NCI-H748 (cell line): Measurements from ENCODE around the gene SMURF1.

Experiments used
- DNase-seq: peaks from one replicate; lab custom pipeline; 2025; ENCODE audit not compliant: unreplicated experiment; lab: John Stamatoyannopoulos, UW

SMURF1 gene

DNA sequence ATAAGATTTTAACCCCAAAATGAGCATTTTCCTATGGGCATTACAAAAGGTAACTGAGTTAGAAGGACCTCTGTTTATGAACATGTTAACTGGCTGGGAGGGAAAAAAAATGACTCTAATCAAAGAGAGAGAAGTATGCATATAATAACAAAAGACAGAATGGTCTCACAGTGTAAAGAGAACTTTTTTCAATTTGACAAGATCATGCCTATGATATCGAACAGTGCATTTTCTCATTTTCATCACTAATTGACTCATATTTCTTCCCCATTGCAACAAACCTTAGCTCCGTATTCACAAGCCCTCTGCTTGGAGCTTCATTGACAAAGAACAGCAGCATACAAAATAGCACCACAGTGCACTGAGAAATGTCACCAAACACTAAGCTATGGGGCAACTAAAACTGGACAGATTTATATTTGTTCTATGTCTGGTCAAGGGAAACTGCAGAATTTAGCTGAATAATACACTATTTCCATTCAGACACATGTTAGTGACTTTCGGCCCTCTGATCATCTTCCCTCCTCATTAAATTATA lies 45.6 kb downstream of the SMURF1 start:
- no peak for DNase-seq

DNA sequence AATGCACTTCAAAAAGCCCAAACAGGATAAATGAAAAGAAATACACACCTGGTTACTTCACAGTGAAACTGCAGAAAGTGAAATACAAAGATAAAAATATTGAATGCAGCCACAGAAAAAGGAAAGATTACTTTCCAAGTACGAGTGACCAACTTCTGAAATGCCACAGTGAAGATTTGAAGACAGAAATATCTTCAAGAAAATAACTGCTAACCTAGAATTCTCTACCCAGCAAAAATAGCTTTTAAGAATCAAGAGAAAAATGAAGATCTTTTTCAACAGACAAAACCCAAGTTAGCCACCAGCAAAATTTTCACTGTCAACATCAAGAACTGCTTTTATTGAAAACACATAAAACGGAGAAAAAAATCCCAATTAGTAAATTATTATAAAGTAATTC lies 46.2 kb downstream of the SMURF1 start:
- DNase-seq: no peak

DNA sequence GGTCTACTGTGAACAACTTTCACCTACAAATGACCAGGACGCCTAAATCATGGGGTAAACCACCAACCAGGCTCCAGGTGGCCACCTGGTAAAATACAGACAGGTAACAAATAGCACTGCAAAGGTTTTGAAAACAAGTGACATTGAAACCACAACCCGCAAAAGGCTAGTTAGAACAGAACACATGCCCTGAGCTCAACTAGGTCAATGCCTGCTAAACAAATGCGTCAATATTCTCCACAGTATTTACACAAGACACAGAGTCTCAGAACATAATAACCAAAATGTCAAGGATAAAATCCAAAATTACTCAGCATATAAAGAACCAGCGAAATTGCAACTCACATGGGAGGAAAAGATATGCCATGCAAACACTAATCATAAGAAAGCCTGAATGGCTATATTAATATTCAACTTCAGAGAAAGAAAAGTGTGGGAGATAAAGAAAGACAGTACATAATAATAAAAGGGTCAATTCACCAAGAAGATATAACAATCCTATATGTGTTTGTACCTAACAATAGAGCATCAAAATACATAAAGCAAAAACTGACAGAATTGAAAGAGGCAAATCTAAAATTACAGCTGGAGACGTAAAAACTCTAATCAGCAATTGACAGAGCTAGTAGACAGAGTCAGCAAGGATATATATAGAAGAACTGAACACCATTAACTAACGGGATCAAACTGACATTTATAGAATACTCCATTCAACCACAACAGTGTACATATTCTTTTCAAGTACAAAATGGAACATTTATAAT lies 47.6 kb downstream of the SMURF1 start:
- no peak for DNase-seq

DNA sequence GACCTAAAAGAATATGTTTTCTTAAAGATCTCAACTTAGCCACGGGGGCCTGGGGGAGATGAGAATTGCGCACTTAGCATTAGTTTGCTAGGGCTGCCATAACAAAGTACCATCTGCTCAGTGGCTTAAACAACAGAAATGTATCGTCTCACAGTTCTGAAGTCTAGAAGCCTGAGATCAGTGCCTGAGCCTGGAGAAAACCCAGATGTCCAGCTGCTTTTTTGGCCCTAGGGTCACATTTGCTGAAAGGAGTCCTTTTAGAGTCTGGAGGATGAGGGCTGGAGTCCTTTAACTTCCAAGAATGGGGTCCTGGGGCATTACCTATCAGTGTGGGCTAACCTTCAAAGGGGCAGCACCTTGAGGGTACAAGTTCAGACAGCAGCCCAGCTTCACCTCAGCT lies 48.2 kb downstream of the SMURF1 start:
- no peak for DNase-seq

DNA sequence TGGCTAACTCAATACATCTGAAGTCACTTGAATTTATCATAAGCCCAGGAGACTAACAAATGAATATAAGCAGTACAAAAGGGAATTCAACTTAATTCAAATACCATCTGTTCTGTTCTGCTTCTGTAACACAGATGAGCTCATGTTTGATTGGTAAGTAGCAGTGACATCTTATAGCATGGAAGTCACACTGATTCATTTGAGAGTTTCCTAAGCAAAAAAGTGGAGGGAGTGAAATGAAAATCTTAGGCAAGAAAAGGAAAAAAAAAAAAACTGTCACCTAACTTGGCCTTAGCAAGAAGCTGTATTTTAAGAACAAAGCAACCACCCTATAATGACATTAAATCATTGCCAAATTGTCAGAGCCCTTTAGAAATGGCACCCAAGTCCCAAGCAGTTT lies 49.5 kb downstream of the SMURF1 start:
- no peak for DNase-seq

DNA sequence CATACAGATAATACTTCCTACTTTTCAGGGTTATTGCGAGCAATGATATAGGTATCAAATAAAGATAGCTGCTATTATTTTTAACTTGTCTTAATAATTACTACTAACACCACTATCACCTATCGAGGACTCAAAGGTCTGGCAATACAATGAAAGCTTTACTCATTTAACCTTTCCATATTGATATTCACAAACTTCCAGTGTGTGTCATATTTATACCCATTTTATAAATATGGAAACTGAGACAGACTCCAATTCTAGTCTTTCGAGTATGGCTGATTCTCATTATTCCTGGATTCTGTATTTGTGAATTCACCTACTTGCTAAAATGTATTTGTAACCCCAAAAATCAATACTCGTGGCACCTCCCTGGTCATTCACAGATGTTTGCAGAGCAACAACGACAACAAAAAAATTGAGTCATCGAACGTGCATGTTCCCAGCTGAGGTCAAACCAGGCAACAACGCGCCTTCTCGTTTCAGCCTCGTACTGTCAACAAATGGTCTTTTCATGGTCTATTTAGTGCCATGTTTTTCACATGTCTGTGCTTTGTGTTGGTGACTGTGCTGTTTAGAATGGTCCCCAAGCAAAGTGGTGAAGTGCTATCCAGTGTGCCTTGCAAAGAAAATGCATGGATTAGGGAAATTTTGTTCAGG lies 51.7 kb downstream of the SMURF1 start:
- peak; percentile 84 for DNase-seq

DNA sequence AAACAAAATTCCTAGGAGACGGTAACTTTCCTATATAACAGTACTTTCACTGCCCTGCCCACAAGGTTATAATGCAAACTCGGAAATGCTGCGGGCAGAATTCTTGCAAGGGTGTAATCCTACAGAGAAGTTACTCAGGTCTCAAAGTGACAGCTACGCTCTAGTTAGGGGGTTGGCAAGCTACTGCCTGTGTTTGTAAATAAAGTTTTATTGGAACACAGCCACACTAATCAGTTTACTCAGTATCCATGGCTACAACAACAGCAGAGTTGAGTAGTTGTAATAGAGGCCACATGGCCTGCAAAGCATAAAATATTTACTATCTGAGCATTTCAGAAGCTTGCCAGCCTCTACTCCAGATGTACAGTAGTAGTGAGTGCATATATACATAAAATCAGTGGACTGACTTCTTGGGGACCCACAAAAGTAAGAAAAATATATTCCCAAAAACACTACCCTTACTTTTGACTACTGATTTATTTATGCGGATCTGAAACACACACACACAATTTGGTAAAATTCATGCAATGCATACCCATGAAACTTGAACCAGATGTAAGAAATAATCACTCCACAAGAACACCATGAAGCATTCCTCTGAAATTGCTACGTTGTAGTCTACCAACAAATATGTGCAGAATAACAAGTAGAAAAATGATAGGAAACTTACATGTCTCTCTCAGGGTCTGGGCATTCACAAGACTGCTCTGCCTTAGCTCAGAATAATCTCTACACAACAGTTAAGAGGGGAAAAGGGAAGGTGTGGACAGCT lies 53.0 kb downstream of the SMURF1 start:
- peak; percentile 39 for DNase-seq

DNA sequence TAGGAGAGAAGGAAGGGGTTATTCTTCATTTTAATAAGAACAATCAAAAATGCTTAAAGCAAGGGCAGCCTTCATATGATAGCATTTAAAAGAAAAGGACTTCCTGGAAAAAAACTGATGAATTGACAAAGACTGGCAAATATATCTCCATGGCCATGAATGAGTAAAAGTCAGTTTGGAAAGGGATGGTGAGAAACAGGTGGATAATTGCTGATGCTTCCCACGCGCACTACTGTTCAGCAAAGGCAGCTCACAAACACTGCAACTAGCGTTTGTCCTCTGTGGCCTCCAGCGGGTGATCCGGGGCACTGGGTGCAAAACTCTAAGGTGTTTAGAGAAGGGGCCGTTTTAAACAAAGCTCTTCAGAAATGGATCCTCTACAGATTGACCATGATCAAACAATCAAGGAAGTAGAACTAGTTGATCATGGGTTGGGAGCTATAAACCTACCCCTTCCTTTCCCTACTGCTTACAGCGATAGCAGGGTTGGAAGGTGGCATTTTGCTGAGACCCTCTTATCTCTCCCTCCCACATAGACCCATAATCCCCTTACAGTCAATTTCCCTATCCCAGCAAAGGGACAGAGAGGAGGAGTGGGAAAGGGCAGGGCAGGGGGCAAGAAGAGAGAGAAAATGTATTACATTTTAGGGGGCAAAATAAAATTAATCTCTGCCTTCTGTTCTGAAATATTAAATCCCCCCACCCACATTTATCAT lies 53.8 kb downstream of the SMURF1 start:
- DNase-seq: peak; percentile 23

DNA sequence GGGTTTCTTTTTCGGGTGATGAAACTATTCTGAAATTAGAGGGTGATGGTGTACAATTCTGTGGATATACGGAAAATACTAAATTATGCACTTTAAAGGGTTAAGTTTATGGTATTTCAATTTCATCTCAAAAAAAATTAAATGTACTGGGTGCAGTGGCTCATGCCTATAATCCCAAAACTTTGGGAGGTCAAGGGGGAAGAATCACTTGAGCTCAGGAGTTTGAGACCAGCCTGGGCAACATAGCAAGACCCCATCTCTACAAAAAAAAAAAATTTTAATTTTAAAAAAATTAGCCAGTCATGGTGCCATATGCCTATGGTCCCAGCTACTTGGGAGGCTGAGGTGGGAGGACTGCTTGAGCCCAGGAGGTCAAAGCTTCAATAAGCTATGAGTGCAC lies 57.0 kb downstream of the SMURF1 start:
- DNase-seq: no peak

DNA sequence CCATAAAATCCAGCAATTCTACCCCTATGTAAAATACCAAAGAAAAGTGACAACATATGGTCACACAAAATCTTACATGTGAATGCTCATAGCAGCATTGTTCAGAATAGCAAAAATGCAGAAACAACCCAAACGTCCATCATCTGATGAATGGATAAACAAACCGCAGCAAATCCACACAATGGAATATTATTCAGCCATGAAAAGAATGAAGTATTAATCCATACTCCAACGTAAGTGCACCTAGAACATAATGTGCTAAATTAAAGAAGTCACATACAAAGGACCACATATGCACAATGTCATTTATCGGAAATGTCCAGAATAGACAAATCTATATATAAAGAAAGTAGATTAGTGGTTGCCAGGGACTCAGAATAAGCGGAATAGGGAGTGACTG lies 57.4 kb downstream of the SMURF1 start:
- DNase-seq: no peak

DNA sequence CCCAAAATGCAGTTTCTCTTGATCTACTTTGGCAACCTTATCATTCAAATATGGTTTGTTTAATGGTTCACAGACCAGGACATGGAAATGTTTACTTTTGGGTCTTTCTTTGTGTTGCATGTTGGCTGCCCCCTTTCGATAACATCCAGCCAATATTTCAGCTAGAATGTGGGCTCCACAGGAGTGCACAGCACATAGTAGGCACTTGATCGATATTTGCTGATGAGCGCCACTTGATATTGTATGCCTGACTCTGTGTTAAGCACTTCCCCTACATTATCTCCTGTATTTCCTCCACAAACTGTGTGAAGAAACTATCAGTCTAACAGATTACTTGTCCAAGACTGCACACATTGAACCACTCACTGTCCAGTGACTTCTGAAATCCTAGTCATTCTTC lies 60.2 kb downstream of the SMURF1 start:
- DNase-seq: no peak

DNA sequence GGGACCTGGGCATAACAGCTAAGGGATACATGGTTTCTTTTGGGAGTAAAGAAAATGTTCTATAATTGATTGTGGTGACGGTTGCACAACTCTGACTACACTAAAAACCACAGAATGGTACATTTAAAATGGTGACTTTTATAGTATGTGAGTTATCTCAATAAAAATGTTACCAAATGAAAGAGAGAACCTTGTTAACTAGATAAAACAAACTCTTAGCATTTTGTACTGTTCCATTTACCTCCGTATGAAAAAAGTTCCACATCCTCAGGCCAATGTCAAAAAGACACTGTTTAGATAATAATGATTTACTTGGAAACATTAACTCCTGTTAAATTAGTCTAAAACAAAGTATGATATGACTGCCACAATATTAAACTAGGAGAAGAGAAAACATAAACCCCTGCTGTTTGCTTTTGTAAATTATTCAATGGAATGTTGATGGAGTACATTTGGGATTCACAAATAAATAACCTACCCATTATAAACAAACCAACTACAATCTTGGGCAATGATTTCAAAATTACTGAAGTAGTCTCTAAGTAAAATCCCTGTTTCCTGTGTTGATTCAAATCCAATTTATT lies 60.7 kb downstream of the SMURF1 start:
- no peak for DNase-seq

DNA sequence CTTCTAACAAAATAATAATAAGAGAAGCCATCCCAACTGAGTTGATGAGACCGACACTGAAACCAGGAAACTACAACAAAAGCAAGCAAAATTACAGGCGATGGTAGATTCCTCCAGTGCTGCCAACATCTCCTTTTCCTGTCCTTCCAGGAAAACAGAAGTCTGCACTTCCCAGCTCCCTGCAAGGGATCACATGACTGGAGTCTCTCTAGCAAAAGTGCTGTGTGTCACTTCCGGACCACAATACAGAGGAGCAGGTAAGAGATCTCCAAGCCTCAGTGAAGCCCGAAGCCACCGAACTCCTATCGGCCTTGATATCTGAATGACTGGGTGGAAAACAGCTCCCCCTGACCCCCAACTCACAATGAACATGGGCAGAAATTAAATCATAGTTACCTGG lies 63.2 kb downstream of the SMURF1 start:
- no peak for DNase-seq

DNA sequence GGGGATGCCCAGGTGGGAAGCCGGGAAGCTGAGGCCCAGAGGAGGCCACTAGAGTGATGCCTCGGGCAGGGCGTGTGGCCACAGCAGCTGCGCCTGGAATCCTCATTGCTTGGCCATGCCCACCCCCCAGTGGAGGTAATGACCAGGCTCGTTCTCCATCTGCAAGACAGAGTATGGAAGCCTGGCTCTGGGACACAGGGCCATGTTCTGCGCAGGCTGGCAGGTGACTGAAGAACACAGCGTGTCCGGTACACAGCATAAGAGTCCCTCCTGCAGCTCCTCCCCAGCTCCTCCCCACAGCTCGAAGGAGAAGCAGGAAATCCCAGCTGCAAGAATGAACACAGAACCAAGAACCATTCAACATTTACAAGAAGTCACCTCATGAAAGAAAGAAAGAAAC lies 64.8 kb downstream of the SMURF1 start:
- no peak for DNase-seq

DNA sequence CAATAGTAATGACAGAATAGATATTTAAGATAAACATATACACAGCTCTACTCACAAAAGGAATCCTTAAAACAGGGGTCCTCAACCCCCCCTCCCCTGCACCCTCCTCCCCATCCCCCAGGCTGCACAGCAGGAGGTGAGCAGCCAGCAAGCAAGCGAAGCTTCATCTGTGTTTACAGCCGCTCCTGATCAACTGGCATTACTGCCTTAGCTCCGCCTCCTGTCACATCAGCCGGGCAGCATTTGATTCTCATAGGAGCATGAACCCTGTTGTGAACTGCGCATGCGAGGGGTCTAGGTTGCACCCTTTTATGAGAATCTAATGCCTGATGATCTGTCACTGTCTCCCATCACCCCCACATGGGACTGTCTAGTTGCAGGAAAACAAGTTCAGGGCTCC lies 65.5 kb downstream of the SMURF1 start:
- no peak for DNase-seq

DNA sequence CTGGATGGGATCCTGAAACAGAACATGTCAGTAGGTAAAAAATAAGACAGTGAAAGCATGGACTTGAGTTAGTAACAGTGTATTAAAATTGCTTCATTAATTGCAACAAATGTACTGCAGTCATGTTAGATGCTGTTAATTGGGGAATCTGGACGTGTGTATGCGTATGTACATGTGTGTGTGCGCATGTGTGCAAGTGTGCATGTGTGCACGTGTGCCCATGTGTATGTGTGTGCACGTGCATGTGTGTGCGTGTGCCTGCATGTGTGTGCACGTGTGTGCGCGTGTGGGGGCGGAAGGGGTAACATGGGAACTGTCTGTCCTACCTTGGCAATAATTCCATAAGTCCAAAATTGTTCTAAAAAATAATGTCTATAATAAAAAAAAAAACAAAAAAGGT lies 67.3 kb downstream of the SMURF1 start:
- DNase-seq: no peak

DNA sequence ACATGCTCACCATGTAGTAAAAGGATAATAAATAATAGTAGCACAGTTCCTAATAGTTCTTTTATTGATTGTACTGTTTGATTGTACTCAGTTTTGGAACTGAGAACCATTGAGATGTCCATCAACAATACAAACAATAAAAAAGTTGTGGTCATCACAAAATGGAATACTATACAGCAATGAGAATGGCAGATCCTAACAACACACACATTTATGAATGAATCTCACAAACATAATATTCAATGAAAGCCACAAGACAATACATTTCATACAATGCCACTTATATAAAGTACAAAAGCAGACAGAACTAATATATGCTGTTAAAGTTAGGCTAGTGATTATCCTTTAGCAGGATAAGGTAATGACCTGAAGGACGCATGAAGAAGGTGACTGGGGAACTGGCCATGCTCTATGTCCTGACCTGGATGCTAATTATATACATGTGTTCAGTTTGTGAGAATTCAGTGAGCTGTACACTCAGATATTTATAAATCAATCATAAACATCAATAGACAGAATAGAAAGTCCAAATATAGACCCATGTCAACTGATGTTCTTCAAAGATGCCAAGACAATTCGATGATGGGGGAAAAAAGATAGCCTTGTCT lies 70.0 kb downstream of the SMURF1 start:
- DNase-seq: no peak

DNA sequence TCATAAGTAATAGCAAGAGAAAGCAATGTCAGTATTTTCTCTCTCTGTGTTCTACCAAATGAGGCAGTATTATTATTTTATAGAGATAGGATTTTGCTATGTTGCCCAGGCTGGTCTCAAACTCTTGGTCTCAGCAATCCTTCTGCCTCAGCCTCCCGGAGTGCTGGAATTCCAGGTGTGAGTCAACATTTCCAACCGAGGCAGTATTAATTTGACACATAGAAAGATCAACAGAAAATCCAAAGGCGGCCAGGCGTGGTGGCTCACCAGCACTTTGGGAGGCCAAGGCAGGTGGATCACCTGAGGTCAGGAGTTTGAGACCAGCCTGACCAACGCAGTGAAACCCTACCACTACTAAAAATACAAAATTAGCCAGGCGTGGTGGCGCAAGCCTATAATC lies 71.8 kb downstream of the SMURF1 start:
- DNase-seq: no peak

DNA sequence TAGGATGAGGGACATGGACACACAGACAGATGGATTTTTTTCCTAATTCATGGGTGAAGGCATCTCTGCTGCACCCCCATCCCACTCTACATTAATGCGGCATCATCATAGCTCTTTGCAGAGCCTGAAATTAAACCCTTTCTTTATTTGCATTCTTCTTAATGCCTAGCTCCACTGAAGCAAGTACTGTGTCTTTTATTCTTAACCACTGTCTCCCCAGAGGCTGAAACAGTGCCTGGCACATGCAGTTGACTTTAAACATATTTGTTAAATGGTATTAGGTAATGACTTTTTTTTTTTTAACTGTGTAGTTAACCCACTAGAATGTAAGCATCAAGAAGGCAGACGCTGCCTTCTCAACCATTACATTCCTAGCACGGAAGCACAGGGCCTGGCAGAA lies 73.5 kb downstream of the SMURF1 start:
- no peak for DNase-seq

DNA sequence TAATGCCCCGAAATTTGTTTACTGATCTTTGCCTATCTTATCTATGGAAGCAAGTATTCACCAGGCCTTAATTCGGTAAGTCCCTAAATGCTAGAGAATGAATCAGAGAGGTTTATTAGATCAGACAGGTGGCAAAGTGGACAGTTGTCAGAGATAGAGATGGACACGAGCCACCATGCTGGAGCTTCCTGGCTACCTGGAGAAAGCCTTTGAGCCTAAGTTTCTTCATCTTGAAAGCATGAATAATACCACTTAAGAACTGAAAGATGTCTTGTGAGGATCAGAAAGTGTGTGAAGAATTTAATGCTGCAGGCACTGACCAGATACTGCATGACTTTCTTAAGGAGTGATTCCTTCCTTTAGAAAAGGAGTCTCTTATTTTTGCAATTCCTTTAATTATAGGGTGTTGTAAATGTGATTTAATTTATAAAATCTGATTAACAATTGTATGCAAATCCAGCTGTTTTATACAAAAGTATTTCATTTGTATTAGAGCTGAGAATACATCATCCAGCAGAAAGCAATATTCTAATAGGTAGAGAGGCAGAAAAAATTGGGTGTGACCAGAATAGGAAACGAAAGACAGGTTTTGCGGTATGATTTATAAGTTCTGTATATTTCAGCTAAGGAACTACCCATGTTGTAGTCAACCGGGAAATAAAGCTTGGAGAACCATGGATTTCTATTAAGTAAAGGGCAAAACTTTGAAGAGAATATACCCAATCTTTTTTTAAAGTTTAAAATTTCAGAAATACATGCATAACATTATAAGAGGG lies 82.7 kb downstream of the SMURF1 start:
- DNase-seq: no peak
